Mucosa of gallbladder (tissue), 1 donor: ENCODE data around the gene CELA1. TPM values are rescaled to one million over a fixed set of nuclear protein-coding genes. Genes with fewer than 3 reads are reported as not detected.

Experiments used
- DNase-seq: peaks from one replicate; pipeline ENCODE4 v3.0.0-alpha.2; 2020; ENCODE audit warnings: low spot score
- total RNA-seq: library from RNA; stranded (reverse); gene quantifications from one replicate; pipeline ENCODE4 v1.2.1, GENCODE V29; 2021
- donor health status: DM: no; HTN: no; CAD: no.

Gene CELA1
- total RNA-seq, 1 donor from 2014 or later = not detected

DNA sequence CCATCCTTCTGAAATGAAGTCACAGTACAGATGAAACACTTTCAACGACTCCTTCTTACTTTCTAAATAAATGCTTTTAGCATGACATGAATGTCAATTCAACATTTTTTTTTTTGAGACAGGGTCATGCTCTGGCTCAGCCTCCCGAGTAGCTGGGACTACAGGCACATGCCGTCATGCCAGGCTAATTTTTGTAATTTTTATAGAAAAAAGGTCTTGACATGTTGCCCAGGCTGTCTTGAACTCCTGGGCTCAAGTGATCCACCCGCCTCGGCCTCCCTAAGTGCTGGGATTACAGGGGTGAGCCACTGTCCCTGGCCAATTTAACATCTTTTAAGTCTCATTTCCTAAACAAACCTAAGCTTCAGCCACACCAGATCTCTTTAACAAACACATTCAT lies 28.4 kb upstream of the CELA1 start:
- DNase-seq = no peak

DNA sequence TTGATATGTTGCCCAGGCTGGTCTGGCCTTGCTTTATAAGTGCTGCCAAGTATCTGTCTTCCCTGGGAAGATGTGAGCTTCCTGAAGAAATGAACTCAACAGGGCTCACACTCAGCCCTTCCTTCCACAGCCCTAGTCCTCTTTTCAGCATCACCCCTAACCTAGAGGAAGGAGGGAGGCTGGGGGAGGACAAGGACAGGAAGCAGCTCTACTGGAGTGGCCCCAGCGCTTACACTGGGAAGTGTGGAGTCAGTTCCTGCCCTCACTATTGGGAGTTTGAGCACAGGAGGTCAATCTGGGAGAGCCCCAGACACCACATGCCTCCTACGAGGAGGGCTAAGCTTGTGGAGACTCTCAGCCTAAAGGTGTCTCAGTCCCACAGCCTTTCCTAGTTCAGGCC lies 27.9 kb upstream of the CELA1 start:
- no peak for DNase-seq

DNA sequence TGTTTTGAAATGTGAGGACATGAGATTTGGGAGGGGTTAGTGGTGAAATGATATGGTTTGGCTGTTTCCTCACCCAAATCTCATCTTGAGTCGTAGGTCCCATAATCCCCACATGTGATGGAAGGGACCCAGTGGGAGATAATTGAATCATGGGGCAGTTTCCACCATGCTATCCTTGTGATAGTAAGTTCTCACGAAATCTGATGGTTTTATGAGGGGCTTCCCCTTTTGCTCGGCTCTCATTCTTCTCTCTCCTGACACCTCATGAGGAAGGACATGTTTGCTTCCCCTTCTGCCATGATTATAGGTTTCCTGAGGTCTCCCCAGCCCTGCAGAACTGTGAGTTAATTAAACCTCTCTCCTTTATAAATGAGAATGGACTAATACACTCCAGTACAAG lies 26.7 kb upstream of the CELA1 start:
- no peak for DNase-seq

DNA sequence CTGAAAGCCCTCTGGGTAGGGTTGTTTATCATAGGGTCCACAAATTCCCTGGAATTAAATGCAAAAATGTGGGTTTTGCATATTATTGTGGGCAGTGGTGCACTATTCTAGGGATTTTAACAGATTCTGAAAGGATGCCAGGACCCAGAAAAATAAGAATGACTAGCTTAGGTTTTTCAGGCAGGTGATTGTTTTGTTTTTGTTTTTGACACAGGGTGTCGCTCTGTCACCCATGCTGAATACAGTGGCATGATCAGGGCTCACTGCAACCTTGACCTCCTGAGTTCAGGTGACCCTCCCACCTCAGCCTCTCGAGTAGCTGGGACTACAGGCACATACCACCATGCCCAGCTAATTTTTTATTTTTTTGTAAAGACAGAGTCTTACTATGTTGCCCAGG lies 25.5 kb upstream of the CELA1 start:
- DNase-seq = no peak

DNA sequence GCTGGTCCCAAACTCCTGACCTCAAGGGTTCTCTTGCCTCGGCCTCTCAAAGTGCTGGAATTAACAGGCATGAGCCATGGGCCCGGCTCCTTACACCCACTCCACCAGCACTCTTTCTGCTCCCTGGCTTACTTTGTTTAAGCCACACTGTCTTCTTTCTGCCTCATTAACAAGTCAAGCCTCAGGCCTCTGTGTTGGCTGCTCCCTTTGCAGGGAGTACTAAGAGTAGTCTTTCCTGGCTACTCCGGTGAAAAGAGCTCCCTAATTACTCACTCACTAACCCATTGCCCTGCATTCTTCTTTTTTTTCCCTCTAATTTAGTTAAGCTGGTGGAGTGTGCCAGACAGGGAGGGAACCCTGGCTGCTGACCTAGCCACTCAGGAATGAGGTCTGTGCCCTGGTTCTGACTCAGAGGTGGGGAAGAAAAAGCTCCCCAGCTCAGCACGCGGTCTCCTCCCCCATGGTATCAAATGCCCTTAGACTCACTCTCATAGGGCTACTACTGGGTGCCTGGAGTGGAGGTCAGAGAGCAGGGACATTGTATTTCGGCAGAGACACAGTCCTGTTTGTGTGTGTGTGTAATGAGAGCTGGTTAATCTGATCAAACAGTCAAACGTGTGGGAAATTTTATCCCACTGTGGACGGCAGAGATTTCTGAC lies 24.9 kb upstream of the CELA1 start:
- peak; percentile 76 for DNase-seq

DNA sequence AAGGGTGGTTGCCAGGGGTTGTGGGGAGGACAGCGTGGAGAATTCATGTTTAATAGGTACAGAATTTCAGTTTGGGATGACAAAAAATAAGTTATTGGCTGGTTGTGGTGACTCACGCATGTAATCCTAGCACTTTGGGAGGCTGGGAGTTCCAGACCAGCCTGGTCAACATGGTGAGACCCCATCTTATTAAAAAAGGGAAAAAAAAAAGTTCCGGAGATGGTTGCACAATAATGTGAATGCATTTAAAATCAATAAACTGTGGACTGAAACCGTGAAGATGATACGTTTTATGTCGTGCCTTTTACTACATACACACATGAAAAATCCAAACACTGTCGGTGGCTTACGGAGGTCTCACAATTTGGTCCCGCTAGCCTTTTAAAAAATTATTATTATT lies 24.2 kb upstream of the CELA1 start:
- DNase-seq = no peak

DNA sequence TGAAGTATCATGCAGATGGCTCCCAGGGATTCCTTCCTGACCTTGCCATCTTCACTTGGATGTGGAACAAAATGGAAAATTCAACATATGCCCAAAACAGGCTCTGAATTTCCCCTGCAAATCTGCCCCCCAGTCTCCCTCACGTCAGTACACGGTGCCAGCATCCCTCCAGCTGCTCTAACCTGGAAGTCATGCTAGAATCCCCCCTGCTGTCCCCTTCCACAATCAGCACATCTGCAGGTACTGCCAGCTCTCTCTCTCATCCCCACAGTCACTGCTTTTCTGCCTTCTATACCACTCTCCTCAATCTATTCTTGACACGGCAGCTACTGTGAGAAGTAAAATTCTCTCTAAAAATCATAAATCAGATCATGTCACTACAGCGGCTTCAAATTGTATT lies 23.1 kb upstream of the CELA1 start:
- DNase-seq = no peak

DNA sequence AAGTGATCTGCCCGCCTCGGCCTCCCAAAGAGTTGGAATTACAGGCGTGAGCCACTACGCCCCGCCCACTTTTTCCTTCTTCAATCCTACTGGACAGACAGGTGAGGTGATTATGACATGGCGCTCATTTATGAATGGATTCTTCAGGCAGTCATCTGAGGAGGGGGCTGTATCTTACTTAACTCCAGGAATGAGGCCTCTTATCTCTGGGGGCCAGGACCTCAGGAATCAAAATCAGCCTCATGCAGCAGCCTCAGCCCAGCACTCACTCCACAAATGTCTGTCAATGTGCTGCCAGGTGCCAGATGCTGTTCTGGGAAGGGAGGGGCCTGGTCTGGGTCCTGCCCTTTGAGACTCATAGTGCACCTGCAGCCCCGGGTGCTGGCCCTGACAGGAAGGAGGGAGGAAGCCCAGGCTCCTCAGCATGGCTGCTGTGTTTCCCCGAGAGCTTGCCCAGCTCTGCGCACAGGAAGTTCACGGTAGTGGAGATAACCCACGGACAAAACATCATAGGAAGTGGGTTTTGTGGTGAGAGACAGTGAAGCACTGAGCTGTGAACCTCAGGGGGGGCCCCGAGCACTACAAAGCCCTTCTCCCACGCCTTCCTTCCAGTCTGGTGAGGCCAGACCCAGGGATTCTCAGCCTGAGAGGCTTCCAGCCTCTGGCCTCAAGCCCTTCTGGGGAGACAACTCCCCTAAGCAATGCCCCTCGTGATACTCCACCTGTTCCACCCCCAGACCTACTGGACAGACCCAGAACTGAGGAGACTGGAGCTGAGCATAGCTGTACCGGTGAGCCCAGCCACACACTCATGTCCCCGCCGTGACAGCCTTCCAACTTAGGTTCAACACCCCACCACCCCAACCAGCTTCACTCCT lies 22.4 kb upstream of the CELA1 start:
- DNase-seq = peak; percentile 63

DNA sequence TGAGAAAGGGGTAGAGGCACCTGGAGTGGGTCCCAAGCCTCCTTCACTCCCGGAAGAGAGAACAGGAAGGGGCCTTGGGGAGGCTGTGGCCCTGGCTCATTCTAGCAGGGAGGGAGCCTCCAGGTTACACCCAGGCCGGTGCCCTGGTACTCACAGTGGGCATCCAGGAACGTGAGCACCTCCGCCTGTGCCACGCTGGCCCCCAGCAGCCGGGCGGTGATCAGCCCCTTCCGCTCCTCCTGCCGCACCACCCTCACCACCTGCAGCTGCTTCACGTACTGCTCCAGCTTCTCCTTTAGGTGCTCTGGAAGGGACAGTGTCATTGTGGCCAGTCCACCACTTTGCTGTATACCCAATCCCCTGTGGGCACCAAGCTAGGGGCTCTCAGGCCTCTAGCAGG lies 18.8 kb upstream of the CELA1 start:
- DNase-seq = no peak

DNA sequence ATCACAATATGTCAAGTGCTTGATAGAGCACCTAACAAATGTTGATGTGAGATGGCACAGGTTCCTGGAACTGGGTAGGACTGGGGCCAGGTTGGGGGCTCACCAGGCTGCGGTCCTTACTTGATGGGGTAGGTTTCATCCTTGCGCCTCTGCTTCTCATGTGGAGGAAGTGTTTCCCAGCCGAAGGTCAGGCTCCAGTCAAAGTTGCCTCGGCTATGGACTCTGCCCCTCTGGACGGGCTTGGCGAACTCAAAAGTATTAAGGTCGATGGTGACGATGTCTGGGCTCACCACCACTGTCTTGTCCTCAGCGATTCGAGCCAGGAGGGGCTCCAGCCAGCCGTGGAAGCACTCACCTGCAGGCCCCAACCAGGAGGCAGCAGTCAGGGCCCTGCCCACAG lies 17.5 kb upstream of the CELA1 start:
- peak; percentile 34 for DNase-seq

DNA sequence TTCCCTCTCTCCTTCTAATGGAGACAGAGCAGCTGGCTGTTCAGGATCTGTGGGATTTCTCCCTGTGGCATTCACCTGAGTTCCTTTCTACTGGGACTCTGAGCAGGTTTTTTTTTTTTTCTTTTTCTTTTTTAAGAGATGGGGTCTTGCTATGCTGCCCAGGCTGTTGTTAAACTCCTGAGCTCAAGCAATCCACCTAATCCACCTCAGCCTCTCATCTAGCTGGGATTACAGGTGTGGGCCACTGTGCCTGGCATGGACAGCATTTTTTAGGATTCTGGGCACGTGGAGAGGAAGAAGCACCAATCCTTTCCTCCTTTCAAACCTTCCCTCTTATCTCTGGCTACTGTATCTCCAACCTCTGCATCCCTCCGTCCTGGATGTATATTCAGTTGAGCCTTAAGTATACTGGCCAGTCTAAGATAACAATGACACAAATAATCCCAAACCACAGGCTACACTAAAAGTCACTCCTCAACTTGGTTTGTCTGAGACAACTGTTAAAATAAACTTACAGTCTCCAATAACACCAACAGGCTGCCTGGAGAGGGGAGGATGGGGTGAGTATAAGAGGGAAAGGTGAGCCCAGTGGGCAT lies 16.4 kb upstream of the CELA1 start:
- no peak for DNase-seq

DNA sequence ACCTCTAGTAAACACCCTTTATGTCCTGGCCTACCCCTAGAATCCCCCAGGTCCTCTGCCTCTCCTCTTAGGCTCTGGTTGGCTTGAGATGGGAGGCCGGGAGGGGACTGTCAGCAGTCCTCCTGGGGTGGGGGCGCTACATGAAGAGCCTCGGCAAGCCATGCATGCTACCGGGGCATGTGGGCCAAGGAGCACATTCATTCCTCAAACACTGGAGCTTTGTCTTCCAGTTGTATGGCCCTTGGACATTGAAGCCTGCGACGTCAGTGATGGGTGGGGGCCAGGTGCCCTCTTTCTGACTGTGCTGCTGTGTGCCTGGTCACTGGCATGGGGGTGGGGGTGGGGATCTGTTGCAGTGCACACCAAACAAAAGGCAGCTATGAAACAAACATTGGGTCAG lies 15.8 kb upstream of the CELA1 start:
- no peak for DNase-seq

DNA sequence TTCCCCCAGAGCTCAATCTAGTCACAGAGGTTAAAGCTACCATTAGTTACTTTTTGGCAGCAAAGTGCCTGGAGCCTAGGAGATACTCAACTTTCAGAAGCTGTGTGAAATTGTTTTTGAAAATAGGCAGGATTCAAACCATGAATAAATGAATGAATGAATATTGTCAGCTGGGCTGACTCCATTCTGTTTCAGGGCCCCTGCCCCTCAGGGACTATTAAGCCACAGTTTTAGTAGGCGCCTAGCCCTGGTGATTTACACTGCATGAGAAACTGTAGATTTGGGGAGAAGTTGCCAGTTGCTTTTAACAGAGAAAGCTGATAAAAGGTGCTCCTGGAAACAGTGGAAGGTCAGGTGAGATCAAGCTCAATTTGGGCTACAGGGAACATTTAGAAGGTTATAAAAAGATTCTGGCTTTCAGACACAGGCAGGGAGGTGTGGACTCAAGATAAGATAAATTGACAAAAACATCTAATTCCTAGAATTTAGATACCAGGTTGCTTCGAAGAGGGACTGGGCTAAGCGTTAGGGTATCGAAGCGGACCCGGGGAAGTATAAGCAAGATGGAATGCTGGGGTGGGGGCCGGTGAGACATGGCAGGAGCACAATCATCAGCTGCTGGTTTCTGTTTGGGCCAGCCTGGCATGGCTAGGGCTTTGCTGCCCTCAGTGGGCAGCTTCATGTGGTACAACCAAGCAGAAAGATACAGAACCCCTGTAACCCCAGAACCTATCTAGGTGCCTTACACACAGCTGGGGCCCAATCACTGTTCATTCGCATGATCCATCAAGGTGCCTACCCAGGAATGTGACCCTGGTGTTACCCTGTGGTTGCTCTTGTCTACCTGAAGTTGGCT lies 14.9 kb upstream of the CELA1 start:
- DNase-seq = no peak

DNA sequence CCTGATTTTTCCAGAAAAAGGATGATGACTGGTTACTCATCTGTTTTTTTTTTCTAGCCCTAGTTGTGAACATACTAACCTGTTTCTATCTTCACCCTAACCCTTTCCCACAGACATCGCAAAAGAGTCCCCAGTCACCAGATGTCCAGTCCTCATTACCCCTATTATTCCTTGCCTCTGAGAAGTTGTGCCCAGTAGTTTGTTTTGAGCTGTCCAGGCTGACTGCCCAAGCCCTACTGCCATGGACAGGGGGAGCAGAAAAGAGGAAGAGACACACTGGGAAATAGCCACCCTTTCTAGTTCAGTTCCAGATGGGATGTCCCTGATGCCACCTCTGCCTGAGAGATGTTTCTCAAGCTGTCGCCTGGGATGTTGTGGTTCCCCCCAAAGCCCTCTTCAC lies 13.8 kb upstream of the CELA1 start:
- DNase-seq = no peak

DNA sequence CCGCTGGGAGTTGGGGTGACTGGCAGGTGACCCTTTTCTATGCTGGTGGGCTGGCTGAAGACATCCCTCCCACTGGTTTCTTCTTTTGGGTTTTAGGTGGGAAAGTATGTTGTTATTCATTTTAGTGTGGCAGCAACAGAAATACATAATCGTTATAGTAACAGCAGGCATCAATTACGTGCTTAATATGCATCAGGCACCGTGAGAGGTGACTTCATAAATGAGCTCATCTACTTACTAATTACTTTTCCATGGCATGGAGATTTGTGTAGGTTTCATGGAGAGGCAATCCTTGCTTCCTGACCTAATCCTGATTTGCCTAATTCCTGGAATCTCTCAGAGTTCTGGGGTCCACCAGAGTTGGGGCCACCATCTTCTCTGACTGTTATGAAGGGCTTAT lies 13.4 kb upstream of the CELA1 start:
- no peak for DNase-seq

DNA sequence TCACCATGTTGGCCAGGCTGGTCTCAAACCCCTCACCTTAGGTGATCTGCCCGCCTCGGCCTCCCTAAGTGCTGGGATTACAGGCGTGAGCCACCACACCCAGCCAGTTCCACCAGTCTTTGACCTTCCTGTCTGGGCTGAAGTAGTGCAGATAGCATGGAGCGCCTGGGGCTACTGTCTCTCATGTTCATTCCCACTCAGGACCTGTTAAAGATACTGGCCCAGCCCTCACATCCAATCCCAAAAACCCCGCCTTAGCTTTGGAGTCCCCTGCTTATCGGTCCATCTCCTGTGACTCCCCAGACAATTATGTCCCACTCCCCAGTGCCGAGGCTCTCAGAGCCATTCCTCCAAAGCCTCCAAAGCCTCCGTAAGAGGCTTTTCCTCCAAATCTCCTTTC lies 12.0 kb upstream of the CELA1 start:
- DNase-seq = no peak

DNA sequence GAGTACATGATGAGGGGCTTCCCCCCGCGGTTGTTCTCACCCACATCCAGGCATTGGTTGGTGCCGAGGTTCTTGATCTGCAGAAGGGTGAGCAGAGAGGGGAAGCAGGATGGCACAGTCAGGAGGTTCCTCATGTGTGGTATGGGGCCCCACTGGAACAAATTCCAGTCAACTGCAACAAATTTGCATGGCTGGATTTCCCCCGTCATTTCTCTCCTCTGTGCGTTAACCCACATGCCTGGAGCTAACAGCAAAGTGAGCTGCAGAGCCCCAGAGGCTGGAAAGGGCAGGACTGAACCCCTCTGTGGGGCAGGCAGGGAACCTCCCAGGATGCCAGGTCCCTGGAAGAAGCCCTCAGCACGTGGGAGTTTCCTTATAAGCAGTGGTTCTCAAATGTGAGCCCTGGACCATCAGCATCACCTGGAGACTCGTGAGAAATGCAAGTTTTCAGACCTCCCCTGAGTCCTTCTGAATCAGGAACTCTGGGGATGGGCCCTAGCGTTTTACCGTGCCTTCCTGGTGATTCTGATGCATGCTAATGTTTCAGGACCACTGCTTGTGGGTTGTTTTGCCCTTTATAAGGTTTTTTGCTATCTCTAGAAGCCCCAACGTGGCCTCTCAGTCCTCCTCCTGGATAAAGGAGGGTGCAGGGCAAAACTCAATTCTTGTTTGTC lies 11.0 kb upstream of the CELA1 start:
- DNase-seq = no peak

DNA sequence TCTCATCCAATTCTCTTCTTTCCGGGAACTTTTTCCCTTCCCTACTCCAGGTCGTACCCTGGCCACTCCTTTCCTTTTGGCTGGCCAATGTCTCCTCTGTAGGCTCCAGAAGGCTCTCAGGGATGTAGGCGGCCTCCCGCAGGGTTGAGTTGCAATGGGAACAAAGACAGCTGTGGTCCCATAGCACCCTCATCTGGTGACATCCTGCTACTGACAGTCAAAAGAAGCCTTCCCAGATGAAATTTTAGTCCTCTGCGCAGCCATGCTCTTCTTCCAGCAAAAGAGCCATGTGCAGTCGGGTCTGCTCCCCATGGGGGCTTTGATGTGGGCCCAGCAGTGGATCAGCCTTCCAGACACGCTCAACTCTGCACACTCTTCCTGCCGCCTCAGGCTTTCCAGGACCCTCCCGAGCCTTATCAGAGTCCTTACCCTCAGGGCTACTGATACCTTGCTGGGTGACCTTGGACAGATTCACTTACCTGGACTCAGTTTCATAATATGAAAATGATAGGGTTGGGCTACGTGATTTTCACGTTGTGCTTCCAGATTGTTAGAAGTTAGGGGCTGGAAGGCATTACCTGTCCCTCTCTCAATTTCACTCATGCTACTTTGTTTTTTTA lies 5.5 kb upstream of the CELA1 start:
- peak; percentile 13 for DNase-seq

DNA sequence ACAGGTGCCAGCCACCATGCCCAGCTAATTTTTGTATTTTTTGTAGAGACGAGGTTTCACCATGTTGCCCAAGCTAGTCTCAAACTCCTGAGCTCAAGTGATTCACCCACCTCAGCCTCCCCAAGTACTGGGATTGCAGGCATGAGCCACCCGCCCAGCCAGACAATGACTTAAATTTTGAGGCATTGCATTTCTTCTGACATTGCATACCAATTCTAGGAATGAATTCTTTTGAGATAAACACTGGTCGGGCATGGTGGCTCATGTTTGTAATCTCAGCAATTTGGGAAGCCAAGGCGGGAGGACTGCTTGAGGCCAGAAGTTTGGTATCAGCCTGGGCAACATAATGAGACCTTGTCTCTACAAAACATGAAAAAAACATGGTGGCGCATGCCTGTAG lies 2.5 kb upstream of the CELA1 start:
- no peak for DNase-seq

DNA sequence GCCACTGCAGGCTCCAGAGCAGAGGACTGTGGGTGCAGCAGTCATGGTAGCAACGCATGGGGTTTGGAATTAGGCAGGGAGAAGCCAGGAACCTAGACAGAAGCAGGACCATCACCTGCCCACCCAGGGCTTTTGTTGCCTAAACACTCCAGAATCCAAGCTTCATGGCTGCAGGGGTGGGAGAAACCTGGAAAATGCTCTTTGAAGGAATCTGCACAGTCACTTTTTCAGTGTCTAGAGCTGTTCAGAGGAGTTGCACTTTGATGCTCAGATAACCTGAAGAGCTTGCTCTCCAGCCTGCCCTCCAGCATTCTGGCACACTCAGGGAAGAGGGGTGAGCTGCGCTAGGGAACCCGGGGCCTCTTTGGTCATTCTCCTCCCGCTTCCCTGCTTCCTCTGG lies 1.6 kb upstream of the CELA1 start:
- no peak for DNase-seq

DNA sequence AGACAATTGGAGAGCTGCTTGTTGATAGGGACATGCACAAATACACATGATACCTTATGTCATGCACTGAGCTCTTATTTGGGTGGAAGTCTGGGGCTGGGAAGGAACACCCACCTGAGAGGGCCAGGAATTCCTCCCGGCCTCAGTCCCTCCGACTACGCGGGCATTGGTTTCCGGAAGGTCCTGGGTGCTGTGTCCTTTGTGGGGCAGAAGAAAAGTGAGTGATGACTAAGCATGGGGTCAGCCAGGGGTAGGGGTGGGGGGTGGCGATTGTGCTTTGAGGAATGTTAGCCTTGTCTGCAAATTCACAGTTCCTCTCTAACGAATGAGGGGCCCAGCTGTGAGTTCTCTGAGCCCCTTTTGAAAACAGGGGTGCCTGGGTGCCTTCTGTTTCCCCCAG lies 798 bp downstream of the CELA1 start:
- no peak for DNase-seq
